HG03571 (cell line): Measurements from ENCODE around the gene STRADA.

ENCODE experiments used
- ATAC-seq: cut with Tn5 transposase; IDR thresholded peaks from one replicate; pipeline ENCODE4 v1.9.1; 2021; ENCODE audit not compliant: unreplicated experiment

STRADA gene

GRCh38 chr17:63701868-63702720 is 39.5 kb downstream of the STRADA start:
- no peak for ATAC-seq

GRCh38 chr17:63701456-63701820 is 40.2 kb downstream of the STRADA start:
- no peak for ATAC-seq

- no peak for ATAC-seq
These were observed 40.8 kb downstream of the STRADA start for GRCh38 chr17:63700528-63701455.

- ATAC-seq, result peak; percentile 11
These were observed 41.7 kb downstream of the STRADA start, which contains the start of gene LIMD2 for GRCh38 chr17:63699638-63700527. TSS of gene LIMD2 (minus strand) at chr17:63700125. CDS start at chr17:63699298, 827 bp downstream.

GRCh38 chr17:63698886-63699637 is 42.5 kb downstream of the STRADA start:
- peak; percentile 22 for ATAC-seq

- ATAC-seq, result no peak
These were observed 43.2 kb downstream of the STRADA start for GRCh38 chr17:63698381-63698885.

- ATAC-seq, result no peak
These were observed 44.0 kb downstream of the STRADA start for GRCh38 chr17:63697341-63698286.

- no peak for ATAC-seq
These were observed 45.1 kb downstream of the STRADA start for GRCh38 chr17:63696381-63696961.

- no peak for ATAC-seq
These were observed 45.7 kb downstream of the STRADA start for GRCh38 chr17:63695889-63696288.

- no peak for ATAC-seq
These were observed 46.4 kb downstream of the STRADA start for GRCh38 chr17:63694950-63695773.

- no peak for ATAC-seq
These were observed 47.2 kb downstream of the STRADA start for GRCh38 chr17:63694229-63694949.

GRCh38 chr17:63693411-63694113 is 48.0 kb downstream of the STRADA start:
- no peak for ATAC-seq

- ATAC-seq, result no peak
These were observed 49.3 kb downstream of the STRADA start for GRCh38 chr17:63692195-63692816.

- ATAC-seq, result no peak
These were observed 52.1 kb downstream of the STRADA start for GRCh38 chr17:63689479-63689878.

GRCh38 chr17:63688396-63689020 is 53.1 kb downstream of the STRADA start:
- no peak for ATAC-seq
